Measurements from ENCODE around the gene ALX3.
"Not testable (repeated sequence)": the region's sequence is repeated elsewhere in the genome, so short reads cannot be mapped to it uniquely, and the experiment has no call there.

The ALX3 gene

DNA sequence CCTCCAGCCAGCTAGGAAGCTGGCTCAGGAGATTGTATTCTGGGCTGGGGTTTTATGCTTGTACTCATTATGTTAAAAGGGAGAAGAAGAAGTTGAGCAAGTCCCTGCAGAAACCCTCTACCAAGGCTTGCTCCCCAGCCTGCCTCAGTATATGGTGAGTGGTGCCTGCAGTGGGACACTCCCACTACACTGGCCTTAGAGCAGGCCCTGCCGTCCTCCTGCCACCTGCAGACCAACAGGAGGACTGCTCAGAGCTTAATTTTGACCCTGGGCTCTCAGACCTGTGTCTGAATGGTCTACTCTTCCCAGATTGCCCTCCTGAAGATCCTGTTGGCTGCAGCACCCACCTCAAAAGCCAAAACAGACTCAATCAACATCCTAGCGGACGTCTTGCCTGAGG lies 23.0 kb downstream of the ALX3 start:
- no peak for DNase-seq (ENCODE audit: low read depth)

DNA sequence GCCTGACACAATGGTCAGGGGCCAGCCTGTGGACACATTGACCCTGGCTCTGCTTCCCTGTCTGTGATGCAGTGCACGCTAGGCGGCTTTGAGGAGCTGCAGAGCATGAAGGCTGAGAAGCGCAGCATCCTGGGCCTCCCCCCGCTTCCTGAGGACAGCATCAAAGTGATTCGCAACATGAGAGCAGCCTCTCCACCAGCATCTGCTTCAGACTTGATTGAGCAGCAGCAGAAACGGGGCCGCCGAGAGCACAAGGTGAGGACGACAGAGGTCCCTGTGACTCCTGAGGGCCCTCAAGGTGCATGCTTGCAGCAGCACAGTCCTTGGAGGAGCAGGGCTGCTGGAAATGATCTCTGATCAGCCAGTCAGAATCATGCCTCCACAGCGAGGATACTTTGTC lies 27.5 kb downstream of the ALX3 start:
- DNase-seq (ENCODE audit: low read depth) = no peak

DNA sequence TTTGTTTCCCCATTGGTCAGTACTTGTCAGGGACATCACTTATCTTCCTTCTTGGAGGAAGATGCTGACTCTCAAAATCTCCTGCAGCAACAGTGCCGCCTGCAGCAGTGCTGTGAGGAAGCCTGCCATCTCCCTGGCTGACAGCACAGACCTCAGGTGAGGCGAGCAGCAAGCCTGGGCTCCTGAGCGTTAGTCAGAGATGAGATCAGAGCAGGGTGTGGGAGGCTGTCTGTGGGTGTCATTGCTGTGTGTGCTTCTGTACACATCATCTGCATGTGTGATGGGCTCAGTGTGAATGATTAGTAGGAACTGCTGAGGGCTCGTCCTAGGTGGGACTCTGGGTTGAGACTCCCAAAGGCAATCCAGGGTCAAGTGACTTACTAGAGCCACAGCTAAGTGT lies 29.9 kb downstream of the ALX3 start:
- no peak for DNase-seq (ENCODE audit: low read depth)

DNA sequence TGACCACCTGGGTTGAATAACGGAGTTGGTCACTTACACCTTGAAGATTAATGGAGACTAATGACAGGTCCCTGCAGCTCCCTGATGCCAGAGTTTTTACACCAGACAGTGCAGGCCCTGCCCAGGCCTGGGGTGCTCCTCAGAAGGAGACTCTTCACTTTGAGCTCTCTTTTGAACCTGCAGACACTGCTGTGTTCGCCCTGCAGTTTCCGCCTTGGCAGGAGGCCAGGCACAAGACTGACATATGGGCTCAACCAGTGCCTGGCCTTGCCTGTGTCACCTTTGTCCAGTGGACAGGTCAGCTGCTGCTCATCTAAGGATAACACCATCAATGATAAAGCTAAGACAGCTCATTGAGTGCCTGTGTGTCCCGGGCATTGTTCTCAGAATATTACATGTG lies 30.8 kb downstream of the ALX3 start:
- no peak for DNase-seq (ENCODE audit: low read depth)

DNA sequence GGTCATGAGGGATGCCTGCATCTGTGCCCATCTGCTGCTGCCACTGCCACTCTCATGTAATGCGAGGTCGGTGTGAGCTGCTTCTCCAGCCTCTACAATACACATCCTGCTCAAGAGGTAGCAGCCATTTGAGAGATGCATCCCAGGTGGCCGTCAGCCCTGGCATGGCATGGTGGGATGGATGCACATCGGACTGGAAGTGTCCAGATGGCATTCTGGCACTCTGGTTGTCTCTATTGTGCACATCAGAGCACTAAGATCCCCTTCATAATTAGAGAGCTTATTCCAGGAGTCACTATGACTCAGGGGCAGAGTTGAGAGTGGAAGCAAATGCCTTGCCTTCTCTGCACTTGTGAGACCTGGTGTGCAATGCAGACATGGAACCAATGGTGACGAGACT lies 32.2 kb downstream of the ALX3 start:
- DNase-seq (ENCODE audit: low read depth) = no peak

DNA sequence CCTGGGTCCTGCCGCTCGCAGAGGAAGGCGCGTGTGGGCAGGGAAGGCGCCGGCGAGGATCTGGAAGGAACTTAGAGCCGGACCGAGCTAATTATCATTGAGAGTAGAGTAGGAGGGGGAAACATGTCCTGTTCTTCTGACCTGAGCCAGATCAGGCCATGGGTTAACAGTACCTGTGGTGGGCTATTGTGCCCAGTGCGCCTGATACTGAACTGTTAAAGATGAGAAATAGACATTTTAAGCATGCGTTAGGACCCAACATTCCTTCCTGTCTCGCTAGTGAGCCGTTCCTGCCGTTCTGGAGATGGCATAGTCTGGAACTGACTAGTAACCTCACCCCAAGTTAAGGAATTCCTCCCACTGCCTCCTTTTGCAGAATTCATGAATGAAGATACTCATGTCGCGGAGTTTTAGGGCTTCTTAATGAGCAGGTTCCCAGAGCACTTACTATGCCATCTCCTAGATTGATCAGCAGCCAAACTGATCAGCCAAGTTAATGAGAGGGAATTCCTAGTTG lies 35.2 kb downstream of the ALX3 start:
- no peak for DNase-seq (ENCODE audit: low read depth)

DNA sequence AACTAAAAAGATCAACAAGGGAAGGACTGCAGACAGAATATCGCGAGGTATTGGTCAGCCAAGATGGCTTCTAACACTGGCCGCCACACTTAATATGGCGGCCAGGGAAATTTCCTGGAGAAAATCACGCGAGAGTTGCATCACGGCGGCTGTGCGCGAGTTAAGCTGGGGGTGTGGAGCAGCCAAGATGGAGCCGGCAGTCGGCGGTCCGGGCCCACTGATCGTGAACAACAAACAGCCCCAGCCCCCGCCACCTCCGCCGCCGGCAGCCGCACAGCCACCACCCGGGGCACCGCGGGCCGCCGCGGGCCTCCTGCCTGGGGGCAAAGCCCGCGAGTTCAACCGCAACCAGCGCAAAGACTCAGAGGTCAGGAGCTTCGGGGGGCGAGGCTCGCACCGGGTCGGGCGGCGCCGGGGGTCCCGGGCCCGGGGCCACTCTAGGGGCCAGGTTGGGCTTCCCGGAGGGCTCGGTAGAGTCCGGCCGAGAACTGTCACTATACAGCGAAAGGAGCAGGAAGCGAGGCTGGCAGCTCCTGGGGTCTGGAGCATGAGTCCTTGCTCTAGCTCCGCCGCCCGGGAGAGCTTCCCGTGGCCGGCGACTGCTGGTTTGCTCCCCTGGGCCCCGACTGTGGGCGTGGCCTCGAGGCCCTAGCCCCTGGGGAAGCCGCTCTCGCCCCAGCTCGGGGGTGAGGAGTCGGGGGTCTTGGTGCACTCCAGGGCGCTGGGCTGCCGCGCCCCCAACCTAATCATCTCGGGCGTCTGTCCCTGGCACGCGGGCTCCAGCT lies 35.8 kb downstream of the ALX3 start, which contains the start of gene STRIP1:
STRIP1 (plus strand) TSS at position 174 of the 785 bp plus-strand sequence; CDS start at position 188, 14 bp downstream.
- DNase-seq (ENCODE audit: low read depth) = peak; percentile 81

DNA sequence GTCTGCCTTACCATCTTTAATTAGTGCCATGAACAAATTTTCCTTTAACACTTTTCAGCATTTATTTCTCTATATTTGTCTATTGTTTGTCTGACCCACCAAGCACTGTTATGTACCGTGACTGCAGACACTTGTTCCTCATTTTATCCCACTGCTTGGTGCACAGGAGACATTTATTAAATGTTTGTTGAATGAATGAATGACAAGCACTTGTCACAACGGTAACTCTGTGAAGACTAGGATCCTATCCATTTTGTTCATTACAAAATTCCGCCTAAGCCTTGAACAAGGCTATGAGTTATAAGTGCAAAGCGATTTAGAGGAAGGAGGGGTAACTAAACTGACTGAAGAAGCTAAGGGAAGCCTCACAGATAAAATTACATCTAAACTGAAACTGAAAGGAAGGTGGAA lies 36.4 kb downstream of the ALX3 start:
- no peak for DNase-seq (ENCODE audit: low read depth)

DNA sequence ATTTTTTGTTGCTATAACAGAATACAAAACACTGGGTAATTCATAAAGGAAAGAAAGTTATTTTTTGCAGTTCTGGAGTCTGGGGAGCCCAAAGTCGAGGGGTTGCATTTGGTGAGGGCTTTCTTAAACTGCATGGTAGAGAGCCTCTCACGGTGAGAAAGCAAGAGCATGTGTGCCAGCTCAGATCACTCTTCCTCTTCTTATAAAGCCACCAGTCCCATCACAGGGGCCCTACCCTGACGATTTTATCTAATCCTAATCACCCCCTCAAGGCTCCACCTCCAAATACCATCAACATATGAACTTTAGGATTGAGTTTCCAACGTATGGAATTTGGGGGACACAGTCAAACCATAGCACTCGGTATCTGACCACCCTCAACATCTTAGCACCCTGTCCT lies 37.1 kb downstream of the ALX3 start:
- no peak for DNase-seq (ENCODE audit: low read depth)

DNA sequence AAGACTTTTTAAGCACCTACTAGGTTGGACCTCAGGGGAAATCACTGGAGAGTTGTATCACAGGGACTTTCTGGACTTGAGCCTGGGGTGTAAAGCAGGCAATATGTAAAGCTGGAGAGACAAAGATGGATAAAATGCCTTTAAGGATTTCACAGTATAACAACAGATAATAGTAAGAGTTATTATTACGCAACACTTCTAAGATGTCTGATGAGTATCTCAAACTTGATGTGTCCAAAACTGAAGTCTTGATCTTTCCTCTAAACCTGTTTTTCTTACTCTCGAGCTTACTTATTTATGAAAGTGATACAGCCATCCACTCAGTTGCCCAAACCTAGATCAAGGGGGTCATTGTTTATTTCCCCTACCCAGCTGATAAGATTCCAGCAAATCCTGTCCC lies 38.1 kb downstream of the ALX3 start:
- no peak for DNase-seq (ENCODE audit: low read depth)

DNA sequence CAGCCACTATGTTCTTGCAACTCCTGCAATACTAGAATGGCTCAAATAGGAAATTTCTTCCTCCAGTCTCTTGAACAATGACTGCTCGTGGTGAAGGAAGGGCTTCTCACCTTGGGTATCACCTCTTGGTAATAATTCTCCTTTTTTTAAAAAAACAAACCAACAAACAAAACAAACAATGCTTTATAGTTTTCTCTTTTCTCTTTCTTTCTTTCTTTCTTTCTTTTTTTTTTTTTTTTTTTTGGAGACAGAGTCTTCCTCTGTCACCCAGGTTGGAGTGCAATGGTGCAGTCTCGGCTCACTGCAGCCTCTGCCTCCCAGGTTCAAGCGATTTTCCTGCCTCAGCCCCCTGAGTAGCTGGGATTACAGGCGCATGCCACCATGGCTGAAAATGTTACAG lies 39.8 kb downstream of the ALX3 start:
- DNase-seq (ENCODE audit: low read depth) = not testable (repeated sequence)

DNA sequence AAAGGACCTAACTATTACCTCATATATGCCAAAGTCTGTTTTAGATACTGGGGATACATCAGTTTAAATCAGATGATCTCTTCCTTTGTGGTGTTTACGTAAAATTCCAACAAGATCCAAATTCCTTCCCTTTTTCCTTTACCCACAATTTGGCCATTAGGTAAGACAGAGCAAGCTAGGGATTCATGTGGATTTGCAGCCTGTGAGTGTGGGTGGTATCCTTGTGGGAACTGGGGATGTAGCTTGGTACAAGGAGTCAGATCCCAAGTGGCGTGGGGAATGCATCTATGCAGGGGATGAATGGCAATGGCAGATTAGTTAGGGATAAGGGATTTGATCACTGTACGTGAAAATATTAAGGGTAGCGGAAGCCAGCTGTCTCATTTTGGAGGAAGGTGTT lies 45.9 kb downstream of the ALX3 start:
- DNase-seq (ENCODE audit: low read depth) = no peak

DNA sequence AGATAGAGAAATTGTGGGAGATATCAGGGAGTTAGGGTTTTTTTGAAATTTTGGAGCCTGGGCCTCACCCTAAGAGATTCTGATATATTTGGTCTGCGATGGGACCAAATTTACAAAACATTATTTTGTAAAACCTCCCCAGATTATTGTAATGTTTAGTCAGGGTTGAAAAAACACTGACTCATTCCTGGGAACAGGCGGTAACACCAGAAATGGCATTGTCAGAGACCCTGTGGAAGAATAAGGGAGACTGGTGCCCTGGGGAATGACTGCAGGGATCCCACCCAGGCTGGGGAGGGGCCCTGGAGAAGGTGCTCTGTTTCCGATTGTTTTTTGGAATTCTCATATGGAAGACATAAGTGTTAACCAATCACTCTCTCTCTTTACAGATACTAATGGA lies 49.2 kb downstream of the ALX3 start:
- DNase-seq (ENCODE audit: low read depth) = no peak

DNA sequence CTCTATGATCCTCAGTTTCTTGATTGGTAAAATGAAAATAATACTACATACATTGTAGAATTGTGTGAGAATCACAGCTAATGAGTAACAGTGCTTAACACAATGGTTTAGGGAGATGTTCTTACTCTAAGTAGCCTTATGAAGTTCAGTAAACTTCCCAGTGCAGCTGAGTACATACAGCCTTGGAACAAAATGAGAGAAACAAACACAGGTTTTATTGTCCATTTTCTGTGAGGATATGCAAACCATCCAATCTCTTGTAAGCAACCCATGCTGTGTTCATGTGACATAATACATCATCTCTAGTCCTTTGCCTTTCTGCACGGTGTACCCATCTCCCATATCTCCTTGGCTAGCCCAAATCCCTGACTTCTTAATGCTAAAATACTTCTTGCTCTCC lies 50.7 kb downstream of the ALX3 start:
- DNase-seq (ENCODE audit: low read depth) = no peak

DNA sequence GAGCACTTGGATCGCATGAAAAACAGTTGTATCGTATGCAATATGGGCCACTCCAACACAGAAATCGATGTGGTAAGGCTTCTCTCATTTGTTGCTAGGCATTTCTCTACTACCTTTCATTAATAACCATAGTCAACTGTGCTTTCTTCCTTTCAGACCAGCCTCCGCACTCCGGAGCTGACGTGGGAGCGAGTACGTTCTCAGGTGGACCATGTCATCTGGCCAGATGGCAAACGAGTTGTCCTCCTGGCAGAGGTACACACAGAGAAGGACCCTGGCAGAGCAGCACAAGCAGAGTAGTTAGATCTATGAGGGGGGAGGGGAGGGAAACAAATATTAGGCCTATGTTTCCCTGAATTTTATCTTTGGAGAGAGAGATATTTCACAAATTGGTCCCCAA lies 52.1 kb downstream of the ALX3 start:
- DNase-seq (ENCODE audit: low read depth) = no peak

DNA sequence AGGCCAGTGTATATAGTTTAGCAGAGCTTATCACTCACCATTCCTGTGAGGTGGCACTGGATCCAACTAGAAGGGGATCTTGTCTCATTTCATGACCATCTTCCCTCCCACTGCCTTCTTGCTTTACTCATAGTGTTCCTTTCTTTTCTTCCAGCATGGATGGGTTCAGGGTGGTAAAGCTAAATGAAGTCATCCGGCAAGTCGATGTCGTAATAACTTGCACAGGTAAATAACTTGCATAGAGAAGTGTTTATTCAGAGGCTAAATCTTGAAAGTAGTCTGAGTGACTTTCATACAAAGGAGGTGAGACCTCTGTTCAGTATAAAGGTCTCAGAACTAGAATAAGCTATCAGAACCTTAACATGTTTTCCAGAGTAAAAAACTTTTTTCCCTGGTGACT lies 52.7 kb downstream of the ALX3 start:
- no peak for DNase-seq (ENCODE audit: low read depth)

DNA sequence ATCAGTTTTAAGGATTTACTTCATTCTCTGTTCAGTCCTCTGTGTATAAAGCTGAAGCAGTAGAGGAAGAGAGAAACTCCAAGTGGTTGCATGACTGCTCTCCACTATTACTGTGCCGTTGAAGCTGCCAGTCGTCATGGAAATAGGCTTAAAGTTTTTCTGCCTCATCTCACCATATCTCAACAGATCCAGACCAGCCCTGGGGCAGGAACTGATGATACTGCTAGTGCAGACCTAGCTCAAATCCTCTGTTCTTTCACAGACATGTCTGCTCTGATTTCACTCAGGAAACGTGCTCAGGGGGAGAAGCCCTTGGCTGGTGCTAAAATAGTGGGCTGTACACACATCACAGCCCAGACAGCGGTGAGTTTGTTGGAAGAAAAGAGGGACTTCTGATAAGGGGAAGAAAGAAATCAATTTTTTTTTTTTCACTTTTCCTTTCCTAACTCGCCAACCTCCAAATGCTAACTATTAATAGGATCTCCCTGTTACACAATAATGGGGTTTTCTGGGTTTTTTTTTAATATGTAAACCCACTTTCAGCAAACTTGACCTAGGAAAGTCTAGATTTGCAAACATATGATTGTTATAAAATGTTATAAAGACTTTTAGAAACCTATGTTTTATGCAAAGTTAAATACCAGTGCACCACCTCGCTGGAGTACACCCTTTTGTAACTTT lies 58.2 kb downstream of the ALX3 start:
- DNase-seq (ENCODE audit: low read depth) = no peak

DNA sequence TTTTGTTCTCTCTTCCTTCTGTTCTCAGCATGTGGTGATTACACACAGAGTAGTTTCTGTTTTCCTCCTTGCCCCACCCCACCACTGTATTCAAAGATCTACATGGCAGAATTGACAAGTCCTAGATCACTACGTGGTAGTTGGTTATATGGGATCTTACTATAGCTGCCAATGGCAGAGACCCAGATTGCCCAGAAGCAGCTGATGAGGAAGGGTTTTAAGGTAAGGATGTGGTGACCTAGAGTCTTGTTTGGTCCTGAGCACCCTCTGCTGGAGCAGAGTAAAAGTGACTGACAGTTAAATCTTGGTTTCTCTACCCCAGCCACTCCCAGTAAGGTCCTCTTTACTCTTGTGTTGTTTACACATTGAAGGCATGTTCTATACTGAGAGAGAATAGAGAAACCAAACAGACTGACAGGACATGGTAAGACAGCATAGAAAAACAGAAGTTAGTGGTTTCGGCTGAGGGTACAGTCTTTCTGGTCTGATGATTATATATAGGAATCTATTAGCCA lies 58.9 kb downstream of the ALX3 start:
- DNase-seq (ENCODE audit: low read depth) = no peak

All from stimulated activated CD8-positive, alpha-beta memory T cell treated with anti-CD3 and anti-CD28 coated beads, Interleukin-4, amount 100 ng/mL, for 24 hours (primary cell).